IMR-90 (cell line): ENCODE data around the gene RPL27A. TPM values are rescaled to one million over a fixed set of nuclear protein-coding genes. Genes with fewer than 3 reads are reported as not detected.

Experiments used
- ATAC-seq: fragments of 200-7000 bp; cut with Tn5 transposase; 2 replicates; pipeline ENCODE4 v1.9.1; 2020; ENCODE audit warnings: low read depth, mild to moderate bottlenecking, moderate library complexity
- BruUV-seq: library from RNA; stranded (reverse); fragments of 400-500 nt; replicated peaks from 2 replicates; lab custom pipeline; 2021; lab: Mats Ljungman, UMichigan
- CTCF ChIA-PET: fragments of 300-600 bp; formaldehyde crosslinking; extraction: SDS; loops from one replicate; lab custom pipeline; 2021; ENCODE audit warnings: antibody characterized with exemption; lab: Yijun Ruan, JAX
- POLR2A ChIA-PET: fragments of 300-600 bp; sonication (Branson Sonifier 250); formaldehyde crosslinking; loops from one replicate; lab custom pipeline; 2022; ENCODE audit warnings: antibody characterized with exemption; ENCODE audit not compliant: unreplicated experiment; lab: Charles Lee
- DNase-seq: peaks from one replicate; pipeline ENCODE4 v3.0.0; 2013
- H2AFZ ChIP-seq: replicated peaks from 2 replicates; pipeline ENCODE3; 2013; ENCODE audit warnings: low read length, mild to moderate bottlenecking; ENCODE audit not compliant: poor library complexity
- H2AK5ac ChIP-seq: 2 replicates; pipeline ENCODE4 v1.6.1; 2013; ENCODE audit warnings: low read depth, low read length, inconsistent platforms
- H2AK9ac ChIP-seq: replicated peaks from 2 replicates; pipeline ENCODE3; 2013; ENCODE audit warnings: mild to moderate bottlenecking, low read depth, low read length, moderate library complexity; ENCODE audit not compliant: poor library complexity
- H2BK120ac ChIP-seq: 2 replicates; pipeline ENCODE4 v1.6.1; 2013; ENCODE audit warnings: low read depth, low read length, inconsistent platforms
- H2BK15ac ChIP-seq: 3 replicates; pipeline ENCODE4 v1.6.1; 2013; ENCODE audit warnings: low read depth, low read length, inconsistent platforms
- H2BK20ac ChIP-seq: 2 replicates; pipeline ENCODE4 v1.6.1; 2013; ENCODE audit warnings: low read depth, mild to moderate bottlenecking, inconsistent platforms, low read length, moderate library complexity
- H2BK5ac ChIP-seq: 2 replicates; pipeline ENCODE4 v1.6.1; 2013; ENCODE audit warnings: mild to moderate bottlenecking, low read depth, low read length, inconsistent platforms; ENCODE audit not compliant: poor library complexity, severe bottlenecking
- H3K14ac ChIP-seq: replicated peaks from 2 replicates; pipeline ENCODE4 v1.6.1; 2013; ENCODE audit warnings: low read depth, low read length, inconsistent platforms
- H3K18ac ChIP-seq: 2 replicates; pipeline ENCODE4 v1.6.1; 2013; ENCODE audit warnings: low read depth, low read length, control low read depth
- H3K23ac ChIP-seq: 2 replicates; pipeline ENCODE4 v1.6.1; 2013; ENCODE audit warnings: low read depth, low read length, inconsistent platforms
- H3K27ac ChIP-seq: 2 replicates; pipeline ENCODE4 v1.5.1; 2013; ENCODE audit warnings: mild to moderate bottlenecking, control low read depth, low read length; ENCODE audit not compliant: insufficient read depth
- H3K27me3 ChIP-seq: 2 replicates; pipeline ENCODE4 v1.6.1; 2013; ENCODE audit warnings: low read length; ENCODE audit not compliant: control insufficient read depth, insufficient read depth
- H3K36me3 ChIP-seq: 2 replicates; pipeline ENCODE4 v1.6.1; 2013; ENCODE audit warnings: low read length, mixed read lengths; ENCODE audit not compliant: control insufficient read depth, insufficient read depth
- H3K4ac ChIP-seq: 2 replicates; pipeline ENCODE4 v1.6.1; 2013; ENCODE audit warnings: low read depth, low read length, inconsistent platforms
- H3K4me1 ChIP-seq: 2 replicates; pipeline ENCODE4 v1.6.1; 2013; ENCODE audit warnings: low read length, mixed read lengths; ENCODE audit not compliant: control insufficient read depth, insufficient read depth
- H3K4me2 ChIP-seq: 2 replicates; pipeline ENCODE4 v1.6.1; 2013; ENCODE audit warnings: low read depth, mild to moderate bottlenecking, control low read depth, low read length, moderate library complexity
- H3K4me3 ChIP-seq: 2 replicates; pipeline ENCODE4 v1.5.1; 2013; ENCODE audit warnings: low read depth, mild to moderate bottlenecking, control low read depth, low read length, moderate library complexity; ENCODE audit not compliant: insufficient read depth
- H3K56ac ChIP-seq: 2 replicates; pipeline ENCODE4 v1.6.1; 2013; ENCODE audit warnings: low read length, inconsistent platforms; ENCODE audit not compliant: insufficient read depth; ENCODE audit errors: extremely low read depth
- H3K79me1 ChIP-seq, 2 experiments: 2 replicates each; pipeline ENCODE4 v1.6.1; 2013; ENCODE audit warnings: low read length in 2 of 2, inconsistent platforms in 1 of 2, low read depth in 1 of 2
- H3K9ac ChIP-seq: 2 replicates; pipeline ENCODE4 v1.6.1; 2013; ENCODE audit warnings: low read depth, low read length, control low read depth
- H3K9me1 ChIP-seq: 2 replicates; pipeline ENCODE4 v1.6.1; 2013; ENCODE audit warnings: low read length, inconsistent platforms; ENCODE audit not compliant: insufficient read depth
- H3K9me3 ChIP-seq: 2 replicates; pipeline ENCODE4 v1.6.1; 2013; ENCODE audit warnings: low read length; ENCODE audit not compliant: control insufficient read depth, insufficient read depth
- H4K20me1 ChIP-seq: 2 replicates; pipeline ENCODE4 v1.6.1; 2013; ENCODE audit warnings: low read length, inconsistent platforms; ENCODE audit not compliant: insufficient read depth
- H4K5ac ChIP-seq: 2 replicates; pipeline ENCODE4 v1.6.1; 2013; ENCODE audit warnings: mild to moderate bottlenecking, low read depth, low read length, control low read depth
- H4K8ac ChIP-seq, 2 experiments: 2 replicates each; pipeline ENCODE4 v1.6.1; 2013; ENCODE audit warnings: low read depth in 2 of 2, low read length in 2 of 2, control low read depth in 1 of 2, inconsistent platforms in 1 of 2
- H4K91ac ChIP-seq: 2 replicates; pipeline ENCODE4 v1.6.1; 2013; ENCODE audit warnings: low read depth, low read length, inconsistent platforms; ENCODE audit not compliant: insufficient read depth
- CHD1 ChIP-seq: IDR thresholded peaks from 2 replicates; pipeline ENCODE4 v1.6.1; 2012; ENCODE audit warnings: low read depth, low read length, improper control_type of control experiment
- MAFK ChIP-seq: IDR thresholded peaks from 2 replicates; pipeline ENCODE4 v1.6.1; 2012; ENCODE audit warnings: low read depth, low read length, improper control_type of control experiment
- WGBS, 2 experiments: methylation state at CpG; one replicate each; pipeline versions ENCODE4 v1.1.5 to v1.1.7; 2013; ENCODE audit warnings: missing lambda C conversion rate in 2 of 2; ENCODE audit not compliant: insufficient read length in 1 of 2; ENCODE audit errors: extremely low coverage in 2 of 2; 5-methylcytosine and 5-hydroxymethylcytosine counted together
- dilution Hi-C: fragments of 300-500 bp; cut with HindIII; formaldehyde crosslinking; loops from one replicate; pipeline ENCODE4 v1.14.3; 2018; ENCODE audit warnings: low sequenced_read_pairs; ENCODE audit not compliant: unreplicated experiment
- in situ Hi-C: fragments of 300-500 bp; cut with MboI; formaldehyde crosslinking; loops from 3 replicates; pipeline ENCODE4 v1.14.3; 2019; ENCODE audit warnings: low sequenced_read_pairs, inconsistent platforms, mixed read lengths
- intact Hi-C: fragments of 100-400 bp; cut with micrococcal nuclease; formaldehyde crosslinking; loops from 2 replicates; pipeline ENCODE4 v1.10.0; 2022
- polyA plus RNA-seq, 3 experiments: library from polyadenylated mRNA; depleted of rRNA; stranded (reverse); fragments of >200 nt; gene quantifications; 2 replicates each; pipeline ENCODE4 v1.2.3, GENCODE V29; 2012; ENCODE audit warnings: low replicate concordance in 1 of 3
- total RNA-seq: library from RNA; depleted of rRNA; stranded (reverse); fragments of >200 nt; gene quantifications from 2 replicates; pipeline ENCODE4 v1.2.3, GENCODE V29; 2012

The RPL27A gene
- total and polyA plus RNA-seq, 2 of the 4 experiments (the other 2 are of a cell fraction), result 786 to 849 TPM

GRCh38 chr11:8719721-8720120 is 37.1 kb downstream of the RPL27A start:
- Histone ChIP-seq H3K18ac (peak overlapping the region; percentile 93), H3K9me1 (peaks cover 69% of the 10 kb centered on the region), H3K79me1 (peaks cover 19 to 85% of the 10 kb centered on the region in 2 experiments), H2BK15ac (peak overlapping the region; percentile 69), H2BK5ac (peak overlapping the region; percentile 99), H3K14ac (peak overlapping the region; percentile 97), H2AK5ac (peak overlapping the region; percentile 98), H2BK120ac (peak overlapping the region; percentile 99), H3K36me3 (peaks cover 28% of the 10 kb centered on the region), H3K56ac (peak overlapping the region; percentile 97), H3K23ac (peak overlapping the region; percentile 100), H3K4me2 (peak overlapping the region; percentile 68), H4K91ac (peak overlapping the region; percentile 99), H3K4me3 (no peak overlapping the region; the same call in 1 of the 2 replicates), H3K27ac (peak overlapping the region; percentile 99), H4K5ac (peak overlapping the region; percentile 95), H3K4ac (peak overlapping the region; percentile 100), H4K20me1 (no peaks in the 10 kb centered on the region), H3K4me1 (peaks cover 61% of the 10 kb centered on the region), H3K9ac (peak overlapping the region; percentile 20), H2AFZ (peak overlapping the region; percentile 79), H3K27me3 (no peaks in the 10 kb centered on the region), H4K8ac (peak overlapping the region; percentile 54 to 97), H3K9me3 (no peaks in the 10 kb centered on the region), H2BK20ac (peak overlapping the region; percentile 98), H2AK9ac (peak overlapping the region; percentile 93)
- in situ Hi-C loops, result no loop called here
- intact Hi-C loops, result loop anchor here (2.0 to 10.0 kb wide), 6 partner anchors 31 to 195 kb away; partner anchors contain the start of gene AKIP1
- ChIA-PET POLR2A (interaction anchor here (0.5 to 1.2 kb wide), 4 partner anchors 10 to 115 kb away, joined by 3 read pairs; no protein-coding TSS in a partner anchor), CTCF (interaction anchor here (1.2 to 1.5 kb wide), 2 partner anchors 31 to 49 kb away, joined by 4 to 9 read pairs; no protein-coding TSS in a partner anchor)
- DNase-seq (no peak), ATAC-seq (no peak; the same call in 1 of the 2 replicates)
- no CpG with 5 or more reads among the region's 3 CpGs for WGBS, 2 experiments
- TF ChIP-seq MAFK (peak; percentile 29; the same call in 1 of the 2 replicates), CHD1 (no peak)
- BruUV-seq, result no TSS peak
- dilution Hi-C loops, result no loop called here
